Stimulated activated CD4-positive, alpha-beta T cell treated with anti-CD3 and anti-CD28 coated beads, Interleukin-1b, Interleukin-23, amount 100 ng/mL, for 24 hours (primary cell): Measurements from ENCODE around the gene EDAR.

ENCODE experiments used
- DNase-seq, 4 experiments: peaks; one replicate each; pipeline ENCODE4 v3.0.0-alpha.2; 2020; ENCODE audit warnings: low read depth in 4 of 4, low spot score in 1 of 4

Gene EDAR

DNA sequence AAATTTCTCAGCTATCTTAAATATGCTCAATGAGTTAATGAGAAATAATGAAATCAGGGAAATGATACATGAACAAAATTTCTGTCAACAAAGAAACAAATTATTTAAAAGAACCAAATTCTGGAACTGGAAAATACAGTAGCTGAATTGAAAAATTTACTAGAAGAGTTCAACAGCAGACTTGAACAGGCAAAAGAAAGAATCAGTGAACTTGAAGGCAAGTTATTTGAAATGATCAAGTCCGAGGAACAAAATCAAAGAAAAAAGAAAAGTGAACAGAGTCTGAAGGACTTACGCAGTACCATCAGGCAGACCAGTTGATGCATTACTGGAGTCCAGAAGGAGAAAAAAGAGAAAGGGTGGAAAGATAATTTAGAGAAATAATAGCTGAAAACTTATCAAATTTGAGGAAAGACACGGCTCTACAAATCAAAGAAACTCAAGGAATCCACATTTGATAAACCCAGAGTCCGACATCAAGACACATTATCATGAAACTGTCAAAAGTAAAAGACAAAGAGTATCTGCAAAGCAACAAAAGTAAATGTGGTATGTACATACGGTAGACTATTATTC, 118.9 kb downstream of the EDAR start:
- no peak for DNase-seq

DNA sequence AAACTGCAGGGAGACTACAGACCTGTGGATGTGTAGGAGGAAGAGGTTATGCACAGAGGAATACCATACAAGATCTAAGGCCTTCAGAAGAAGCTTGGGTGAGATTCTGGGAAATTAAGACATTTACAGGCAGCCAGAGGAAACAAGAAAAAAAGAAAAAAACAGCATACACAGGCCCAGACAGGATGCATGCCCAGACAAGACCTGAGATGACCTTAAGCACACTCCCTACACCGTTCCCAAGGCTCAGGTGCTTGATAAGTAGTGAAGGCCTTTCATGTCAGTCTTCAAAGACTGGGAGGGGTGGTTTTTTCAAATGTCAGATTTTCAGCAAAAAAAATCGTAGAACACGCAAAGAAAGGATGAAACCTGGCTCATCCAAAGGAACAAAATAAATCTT, 119.5 kb downstream of the EDAR start:
- no peak for DNase-seq

DNA sequence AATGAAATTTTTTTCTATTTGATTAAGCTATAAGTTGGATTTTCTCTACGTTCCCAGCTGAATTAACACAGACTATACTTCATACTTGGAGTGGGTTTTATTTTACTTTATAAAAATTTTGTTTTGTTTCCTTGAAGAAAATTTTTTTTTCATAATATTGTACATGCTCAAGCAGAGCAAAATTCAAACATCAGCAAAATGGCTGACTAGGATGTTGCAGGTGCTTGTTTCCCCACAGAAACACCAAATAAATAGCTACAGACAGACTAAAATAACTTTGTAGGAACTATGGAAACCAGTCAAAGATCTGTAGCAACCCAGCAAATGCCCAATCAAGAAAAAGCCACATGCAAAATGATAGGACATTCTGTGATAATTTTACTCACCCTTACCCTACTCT, 120.1 kb downstream of the EDAR start:
- no peak for DNase-seq

DNA sequence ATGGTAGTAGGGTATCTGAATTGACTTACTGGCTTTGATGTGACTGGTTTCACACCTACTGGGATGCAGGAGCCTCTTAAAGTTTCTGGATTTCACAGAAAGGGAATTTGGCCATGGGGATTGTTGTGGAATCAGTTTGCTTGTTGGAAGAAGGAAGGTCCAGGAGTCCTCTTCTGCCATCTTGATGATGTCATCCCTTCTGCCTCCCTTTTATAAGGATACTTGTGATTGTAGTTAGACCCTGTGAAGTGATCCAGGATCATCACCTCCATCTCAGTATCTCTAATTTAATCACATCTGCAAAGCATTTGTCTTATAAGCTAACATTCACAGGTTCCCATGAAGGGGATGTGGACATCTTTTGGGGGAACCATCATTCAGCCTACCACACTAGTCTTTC, 123.0 kb downstream of the EDAR start:
- no peak for DNase-seq

- no peak for DNase-seq
These were observed 130.1 kb downstream of the EDAR start for GRCh38 chr2:108858894-108859293.

DNA sequence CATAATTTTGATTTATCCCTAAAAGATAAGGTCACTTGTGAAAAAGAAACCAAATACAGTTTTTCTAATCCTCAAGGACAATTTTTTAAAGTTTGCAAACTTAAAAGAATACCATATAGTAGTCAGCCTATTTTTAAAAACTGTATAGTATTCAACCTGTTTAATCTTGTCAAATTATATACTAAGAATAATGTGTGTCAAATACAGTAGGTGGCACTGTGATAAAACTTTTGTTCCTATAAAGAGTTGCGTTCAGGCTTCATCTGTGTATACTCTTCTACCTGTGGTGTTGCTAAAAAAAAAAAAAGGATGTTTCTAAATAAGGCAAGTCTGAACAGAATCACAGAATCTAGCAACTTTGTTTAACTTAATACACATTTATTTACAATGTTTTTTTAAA, 133.8 kb downstream of the EDAR start:
- no peak for DNase-seq

DNA sequence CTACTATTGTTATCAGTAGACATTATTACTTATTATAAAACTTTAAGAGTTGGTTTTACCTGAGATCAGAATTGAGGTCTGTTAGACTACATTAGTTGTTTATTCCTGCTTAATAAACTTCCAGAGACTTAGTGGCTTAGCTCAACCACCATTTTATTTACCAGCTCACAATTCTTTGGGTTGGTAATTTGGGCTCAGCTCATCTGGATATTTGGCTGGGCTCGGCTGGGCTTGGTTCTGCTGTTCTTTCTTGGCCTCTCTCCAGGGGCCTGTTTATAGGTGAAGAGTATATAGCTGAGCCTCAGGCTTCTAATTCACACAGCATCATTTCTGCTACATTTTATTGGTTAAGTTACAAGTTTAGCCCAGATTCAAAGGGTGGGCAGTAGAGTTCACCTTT, 134.5 kb downstream of the EDAR start:
- no peak for DNase-seq

DNA sequence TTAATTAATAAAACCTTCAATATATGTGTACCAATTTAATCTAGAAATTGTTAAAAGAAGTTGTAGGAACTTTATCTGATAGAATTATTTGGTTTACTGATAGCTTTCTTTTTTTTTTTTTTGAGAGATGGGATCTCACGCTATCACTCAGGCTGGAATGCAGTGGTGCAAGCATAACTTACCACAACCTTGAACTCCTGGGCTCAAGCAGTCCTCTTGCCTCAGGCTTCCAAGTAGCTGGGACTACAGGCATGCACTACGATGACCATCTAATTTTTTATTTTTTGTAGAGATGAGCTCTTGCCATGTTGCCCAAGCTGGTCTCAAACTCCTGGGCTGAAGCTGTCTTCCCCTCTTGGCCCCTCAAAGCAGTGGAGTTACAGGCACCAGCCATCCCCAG, 135.6 kb downstream of the EDAR start:
- DNase-seq: no peak

- DNase-seq: no peak
These were observed 136.6 kb downstream of the EDAR start for GRCh38 chr2:108852375-108852774.

DNA sequence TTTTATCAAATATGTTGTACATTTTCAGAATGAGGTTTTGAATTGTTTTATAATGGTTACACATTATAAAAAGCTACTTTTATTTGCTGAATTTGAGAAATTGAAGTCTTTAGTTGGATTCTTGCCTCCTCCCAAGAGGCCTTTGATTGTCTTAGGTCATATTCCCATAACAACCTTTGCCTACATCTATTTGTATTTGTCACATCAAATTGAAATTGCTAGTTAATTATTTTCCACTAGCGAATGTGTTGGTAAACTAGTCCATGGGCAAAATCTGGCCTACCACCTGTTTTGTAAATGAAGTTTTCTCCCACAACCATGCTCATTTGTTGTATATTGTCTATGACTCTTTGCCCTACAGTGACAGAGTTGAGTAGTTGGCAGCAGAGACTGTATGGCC, 142.0 kb downstream of the EDAR start:
- no peak for DNase-seq

DNA sequence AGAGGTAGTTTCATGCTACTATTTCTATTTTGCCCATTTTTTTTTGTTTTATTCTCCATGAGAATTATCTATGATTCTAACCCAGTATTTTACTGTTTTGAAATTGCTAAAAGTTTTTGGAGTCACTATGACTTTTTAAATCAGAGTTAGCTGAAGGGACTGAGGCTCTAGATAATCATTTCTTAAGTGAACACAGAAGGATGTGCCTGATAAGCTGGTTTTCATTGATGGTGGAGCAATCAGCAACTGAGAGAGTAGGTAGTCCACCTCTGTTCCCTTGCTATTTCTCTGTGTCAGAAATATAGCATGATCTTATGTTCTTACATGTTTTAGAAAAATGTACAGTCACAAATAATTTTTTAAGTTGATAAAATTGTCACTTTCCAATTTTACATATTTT, 143.1 kb downstream of the EDAR start:
- no peak for DNase-seq
